WTC11 (cell line): ENCODE data around the gene P3H4. TPM values are rescaled to one million over a fixed set of nuclear protein-coding genes. Genes with fewer than 3 reads are reported as not detected.

Experiments
- ATAC-seq: fragments of 200-7000 bp; cut with Tn5 transposase; 2 replicates; pipeline ENCODE4 v1.10.0; 2021; ENCODE audit warnings: mild to moderate bottlenecking, moderate library complexity
- CTCF ChIA-PET: fragments of 300-600 bp; sonication (Branson Sonifier 250); formaldehyde crosslinking; loops from one replicate; lab custom pipeline; 2021; ENCODE audit warnings: antibody characterized with exemption; lab: Charles Lee
- POLR2A ChIA-PET: fragments of 350-600 bp; sonication (Branson Sonifier 250); formaldehyde crosslinking; loops from one replicate; lab custom pipeline; 2021; ENCODE audit warnings: antibody characterized with exemption; lab: Charles Lee
- DNase-seq: peaks from one replicate; pipeline ENCODE4 v3.0.0; 2021; ENCODE audit warnings: low spot score
- H3K27ac Mint-ChIP-seq: 2 replicates; pipeline ENCODE4 v1.8.0; 2021; ENCODE audit warnings: mixed read lengths
- H3K27me3 Mint-ChIP-seq: 2 replicates; pipeline ENCODE4 v1.8.0; 2021; ENCODE audit warnings: low read depth, mild to moderate bottlenecking, moderate library complexity, mixed read lengths
- H3K36me3 Mint-ChIP-seq: 2 replicates; pipeline ENCODE4 v1.8.0; 2021; ENCODE audit warnings: mixed read lengths
- H3K4me1 Mint-ChIP-seq: 2 replicates; pipeline ENCODE4 v1.8.0; 2022; ENCODE audit warnings: mixed read lengths
- H3K4me3 Mint-ChIP-seq: 2 replicates; pipeline ENCODE4 v1.8.0; 2021; ENCODE audit warnings: mild to moderate bottlenecking, moderate library complexity, mixed read lengths
- H3K9me3 Mint-ChIP-seq: 2 replicates; pipeline ENCODE4 v1.8.0; 2021; ENCODE audit warnings: mixed read lengths
- ETV6 ChIP-seq: sonication (generic); formaldehyde crosslinking; IDR thresholded peaks from 2 replicates; pipeline ENCODE4 v1.8.1; 2022; ENCODE audit warnings: mild to moderate bottlenecking, missing genetic modification reagents
- FOXK1 ChIP-seq: sonication (generic); formaldehyde crosslinking; IDR thresholded peaks from 2 replicates; pipeline ENCODE4 v1.8.0; 2022; ENCODE audit warnings: mild to moderate bottlenecking, moderate library complexity, missing genetic modification reagents
- GRHL2 ChIP-seq: fragments of 250-450 bp; sonication (Bioruptor Pico); IDR thresholded peaks from 2 replicates; pipeline ENCODE4 v1.8.0; 2022; ENCODE audit warnings: mild to moderate bottlenecking, moderate library complexity; ENCODE audit not compliant: insufficient replicate concordance, severe bottlenecking
- MXD4 ChIP-seq: fragments of 250-450 bp; sonication (Bioruptor Pico); IDR thresholded peaks from 2 replicates; pipeline ENCODE4 v1.8.0; 2021; ENCODE audit warnings: mild to moderate bottlenecking, moderate library complexity, borderline replicate concordance
- NFATC4 ChIP-seq: fragments of 250-450 bp; sonication (Bioruptor Pico); IDR thresholded peaks from 2 replicates; pipeline ENCODE4 v1.9.0; 2021; ENCODE audit warnings: mild to moderate bottlenecking
- PRRX2 ChIP-seq: fragments of 250-450 bp; sonication (Bioruptor Pico); IDR thresholded peaks from 2 replicates; pipeline ENCODE4 v1.8.0; 2021; ENCODE audit warnings: mild to moderate bottlenecking
- SMAD3 ChIP-seq: sonication (generic); formaldehyde crosslinking; IDR thresholded peaks from 2 replicates; pipeline ENCODE4 v1.8.0; 2022; ENCODE audit warnings: missing genetic modification reagents, mild to moderate bottlenecking, borderline replicate concordance
- SP1 ChIP-seq: sonication (generic); formaldehyde crosslinking; conservative IDR thresholded peaks from 2 replicates; pipeline ENCODE4 v1.8.1; 2022; ENCODE audit warnings: missing genetic modification reagents
- ZBTB21 ChIP-seq: sonication (generic); formaldehyde crosslinking; IDR thresholded peaks from 2 replicates; pipeline ENCODE4 v1.8.1; 2023; ENCODE audit warnings: mild to moderate bottlenecking, missing genetic modification reagents, borderline replicate concordance
- ZNF232 ChIP-seq: sonication (generic); formaldehyde crosslinking; IDR thresholded peaks from 2 replicates; pipeline ENCODE4 v1.8.0; 2022; ENCODE audit warnings: mild to moderate bottlenecking, missing genetic modification reagents
- ZNF317 ChIP-seq: sonication (generic); formaldehyde crosslinking; IDR thresholded peaks from 2 replicates; pipeline ENCODE4 v1.8.1; 2023; ENCODE audit warnings: low read depth, mild to moderate bottlenecking, moderate library complexity, missing genetic modification reagents, borderline replicate concordance
- total RNA-seq: library from RNA; stranded (reverse); gene quantifications from 3 replicates; pipeline ENCODE4 v1.2.3, GENCODE V29; 2021
- TF ChIP-seq, protein P1 (sequence below): sonication (generic); formaldehyde crosslinking; conservative IDR thresholded peaks from 2 replicates; pipeline ENCODE4 v1.8.1; 2022; ENCODE audit warnings: mild to moderate bottlenecking, missing genetic modification reagents
- TF ChIP-seq, protein P2 (sequence below): fragments of 250-450 bp; sonication (Bioruptor Pico); IDR thresholded peaks from 2 replicates; pipeline ENCODE4 v1.8.0; 2021; ENCODE audit warnings: mild to moderate bottlenecking
- TF ChIP-seq, protein P3 (sequence below): sonication (generic); formaldehyde crosslinking; IDR thresholded peaks from 2 replicates; pipeline ENCODE4 v1.8.1; 2022; ENCODE audit warnings: low read depth, missing genetic modification reagents, borderline replicate concordance
- TF ChIP-seq, protein P4 (sequence below): fragments of 200-600 bp; IDR thresholded peaks from 2 replicates; pipeline ENCODE4 v1.8.0; 2022; ENCODE audit warnings: antibody characterized with exemption
- TF ChIP-seq, protein P5 (sequence below): sonication (generic); formaldehyde crosslinking; IDR thresholded peaks from 2 replicates; pipeline ENCODE4 v1.8.1; 2023; ENCODE audit warnings: mild to moderate bottlenecking, missing genetic modification reagents
- TF ChIP-seq, protein P6 (sequence below): sonication (generic); formaldehyde crosslinking; IDR thresholded peaks from 2 replicates; pipeline ENCODE4 v1.8.1; 2023; ENCODE audit warnings: mild to moderate bottlenecking, missing genetic modification reagents, moderate library complexity
- TF ChIP-seq, protein P7 (sequence below): sonication (generic); formaldehyde crosslinking; IDR thresholded peaks from 2 replicates; pipeline ENCODE4 v1.8.0; 2022; ENCODE audit warnings: mild to moderate bottlenecking, missing genetic modification reagents
- TF ChIP-seq, protein P8 (sequence below): sonication (generic); formaldehyde crosslinking; IDR thresholded peaks from 2 replicates; pipeline ENCODE4 v1.8.0; 2022; ENCODE audit warnings: mild to moderate bottlenecking, missing genetic modification reagents
- TF ChIP-seq, protein P9 (sequence below): sonication (generic); formaldehyde crosslinking; IDR thresholded peaks from 2 replicates; pipeline ENCODE4 v1.8.0; 2022; ENCODE audit warnings: mild to moderate bottlenecking, missing genetic modification reagents
- TF ChIP-seq, protein P10 (sequence below): sonication (generic); formaldehyde crosslinking; IDR thresholded peaks from 2 replicates; pipeline ENCODE4 v1.8.0; 2023; ENCODE audit warnings: missing genetic modification reagents, mild to moderate bottlenecking, borderline replicate concordance

P3H4 gene
- total RNA-seq, 1 experiment from 2014 or later = 32.1 TPM

DNA sequence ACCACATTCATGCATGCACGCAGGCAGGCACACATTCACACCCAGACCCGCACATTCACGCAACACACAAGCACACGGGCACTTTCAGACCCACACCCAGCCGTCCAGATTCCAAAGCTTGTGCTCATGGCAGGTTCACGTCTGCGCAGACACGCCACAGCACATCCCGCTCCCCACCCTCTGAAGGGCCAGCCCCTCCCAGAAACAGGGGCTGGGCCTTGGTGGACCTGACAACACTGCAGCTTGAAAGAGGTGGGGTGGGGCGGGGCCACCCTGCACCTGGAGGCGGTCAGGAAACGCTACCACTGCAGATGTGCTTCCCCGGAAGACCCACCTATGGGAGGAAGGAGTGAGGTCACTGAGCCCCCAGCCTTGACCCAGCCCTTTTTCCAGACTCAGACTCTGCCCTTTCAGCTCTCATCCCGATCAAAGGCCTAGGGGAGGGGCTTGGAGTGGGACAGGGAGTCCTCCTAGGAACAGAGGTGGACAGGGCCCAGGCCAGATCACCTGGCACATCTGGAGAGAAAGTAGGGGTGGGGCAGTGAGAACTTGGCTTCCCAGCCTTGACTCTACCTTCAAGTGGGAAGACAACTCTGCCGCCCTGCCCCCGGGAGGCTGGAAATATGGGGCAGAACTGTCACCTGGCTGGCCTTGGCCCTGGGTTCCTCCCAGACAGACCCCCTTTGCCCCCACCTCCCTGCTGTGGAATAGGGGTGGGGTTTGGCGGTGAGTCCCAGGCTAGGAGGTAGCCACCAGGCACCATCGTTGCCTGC is 11.0 kb downstream of the P3H4 start:
- peak overlapping the region; percentile 97 for H3K27ac Mint-ChIP-seq
- H3K36me3 Mint-ChIP-seq = peaks cover 12% of the 10 kb centered on the region
- ChIA-PET POLR2A (interaction anchor here (0.6 to 9.9 kb wide), 11 partner anchors 10 to 1517 kb away, joined by 3 to 142 read pairs (median 4); partner anchors contain the start of genes JUP and P3H4), CTCF (interaction anchor here (0.5 to 10.1 kb wide), 35 partner anchors 8 to 883 kb away, joined by 3 to 252 read pairs (median 4); partner anchors contain the start of genes FKBP10, HAP1, JUP and ODAD4)
- DNase-seq (peak; percentile 91), ATAC-seq (peak; percentile 90)
- H3K9me3 Mint-ChIP-seq = no peaks in the 10 kb centered on the region
- peaks cover 6% of the 10 kb centered on the region for H3K27me3 Mint-ChIP-seq
- H3K4me3 Mint-ChIP-seq = peak overlapping the region; percentile 66
- peaks cover 30% of the 10 kb centered on the region for H3K4me1 Mint-ChIP-seq
- TF ChIP-seq ETV6 (CRISPR knock-in tag) = peak; percentile 88; the same call in 1 of the 2 replicates
- TF ChIP-seq SMAD3 (CRISPR knock-in tag) = peak; percentile 7; the same call in 1 of the 2 replicates
- TF ChIP-seq, protein P1, sequence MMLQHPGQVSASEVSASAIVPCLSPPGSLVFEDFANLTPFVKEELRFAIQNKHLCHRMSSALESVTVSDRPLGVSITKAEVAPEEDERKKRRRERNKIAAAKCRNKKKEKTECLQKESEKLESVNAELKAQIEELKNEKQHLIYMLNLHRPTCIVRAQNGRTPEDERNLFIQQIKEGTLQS = no peak
- TF ChIP-seq GRHL2 (CRISPR knock-in tag) = no peak
- no peak for TF ChIP-seq ZNF232 (CRISPR knock-in tag)
- TF ChIP-seq, protein P2, sequence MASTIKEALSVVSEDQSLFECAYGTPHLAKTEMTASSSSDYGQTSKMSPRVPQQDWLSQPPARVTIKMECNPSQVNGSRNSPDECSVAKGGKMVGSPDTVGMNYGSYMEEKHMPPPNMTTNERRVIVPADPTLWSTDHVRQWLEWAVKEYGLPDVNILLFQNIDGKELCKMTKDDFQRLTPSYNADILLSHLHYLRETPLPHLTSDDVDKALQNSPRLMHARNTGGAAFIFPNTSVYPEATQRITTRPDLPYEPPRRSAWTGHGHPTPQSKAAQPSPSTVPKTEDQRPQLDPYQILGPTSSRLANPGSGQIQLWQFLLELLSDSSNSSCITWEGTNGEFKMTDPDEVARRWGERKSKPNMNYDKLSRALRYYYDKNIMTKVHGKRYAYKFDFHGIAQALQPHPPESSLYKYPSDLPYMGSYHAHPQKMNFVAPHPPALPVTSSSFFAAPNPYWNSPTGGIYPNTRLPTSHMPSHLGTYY (CRISPR knock-in tag) = no peak
- TF ChIP-seq, protein P3, sequence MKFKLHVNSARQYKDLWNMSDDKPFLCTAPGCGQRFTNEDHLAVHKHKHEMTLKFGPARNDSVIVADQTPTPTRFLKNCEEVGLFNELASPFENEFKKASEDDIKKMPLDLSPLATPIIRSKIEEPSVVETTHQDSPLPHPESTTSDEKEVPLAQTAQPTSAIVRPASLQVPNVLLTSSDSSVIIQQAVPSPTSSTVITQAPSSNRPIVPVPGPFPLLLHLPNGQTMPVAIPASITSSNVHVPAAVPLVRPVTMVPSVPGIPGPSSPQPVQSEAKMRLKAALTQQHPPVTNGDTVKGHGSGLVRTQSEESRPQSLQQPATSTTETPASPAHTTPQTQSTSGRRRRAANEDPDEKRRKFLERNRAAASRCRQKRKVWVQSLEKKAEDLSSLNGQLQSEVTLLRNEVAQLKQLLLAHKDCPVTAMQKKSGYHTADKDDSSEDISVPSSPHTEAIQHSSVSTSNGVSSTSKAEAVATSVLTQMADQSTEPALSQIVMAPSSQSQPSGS (CRISPR knock-in tag) = no peak
- TF ChIP-seq, protein P4, sequence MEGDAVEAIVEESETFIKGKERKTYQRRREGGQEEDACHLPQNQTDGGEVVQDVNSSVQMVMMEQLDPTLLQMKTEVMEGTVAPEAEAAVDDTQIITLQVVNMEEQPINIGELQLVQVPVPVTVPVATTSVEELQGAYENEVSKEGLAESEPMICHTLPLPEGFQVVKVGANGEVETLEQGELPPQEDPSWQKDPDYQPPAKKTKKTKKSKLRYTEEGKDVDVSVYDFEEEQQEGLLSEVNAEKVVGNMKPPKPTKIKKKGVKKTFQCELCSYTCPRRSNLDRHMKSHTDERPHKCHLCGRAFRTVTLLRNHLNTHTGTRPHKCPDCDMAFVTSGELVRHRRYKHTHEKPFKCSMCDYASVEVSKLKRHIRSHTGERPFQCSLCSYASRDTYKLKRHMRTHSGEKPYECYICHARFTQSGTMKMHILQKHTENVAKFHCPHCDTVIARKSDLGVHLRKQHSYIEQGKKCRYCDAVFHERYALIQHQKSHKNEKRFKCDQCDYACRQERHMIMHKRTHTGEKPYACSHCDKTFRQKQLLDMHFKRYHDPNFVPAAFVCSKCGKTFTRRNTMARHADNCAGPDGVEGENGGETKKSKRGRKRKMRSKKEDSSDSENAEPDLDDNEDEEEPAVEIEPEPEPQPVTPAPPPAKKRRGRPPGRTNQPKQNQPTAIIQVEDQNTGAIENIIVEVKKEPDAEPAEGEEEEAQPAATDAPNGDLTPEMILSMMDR = no peak
- TF ChIP-seq, protein P5, sequence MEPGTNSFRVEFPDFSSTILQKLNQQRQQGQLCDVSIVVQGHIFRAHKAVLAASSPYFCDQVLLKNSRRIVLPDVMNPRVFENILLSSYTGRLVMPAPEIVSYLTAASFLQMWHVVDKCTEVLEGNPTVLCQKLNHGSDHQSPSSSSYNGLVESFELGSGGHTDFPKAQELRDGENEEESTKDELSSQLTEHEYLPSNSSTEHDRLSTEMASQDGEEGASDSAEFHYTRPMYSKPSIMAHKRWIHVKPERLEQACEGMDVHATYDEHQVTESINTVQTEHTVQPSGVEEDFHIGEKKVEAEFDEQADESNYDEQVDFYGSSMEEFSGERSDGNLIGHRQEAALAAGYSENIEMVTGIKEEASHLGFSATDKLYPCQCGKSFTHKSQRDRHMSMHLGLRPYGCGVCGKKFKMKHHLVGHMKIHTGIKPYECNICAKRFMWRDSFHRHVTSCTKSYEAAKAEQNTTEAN (CRISPR knock-in tag) = no peak
- TF ChIP-seq, protein P6, sequence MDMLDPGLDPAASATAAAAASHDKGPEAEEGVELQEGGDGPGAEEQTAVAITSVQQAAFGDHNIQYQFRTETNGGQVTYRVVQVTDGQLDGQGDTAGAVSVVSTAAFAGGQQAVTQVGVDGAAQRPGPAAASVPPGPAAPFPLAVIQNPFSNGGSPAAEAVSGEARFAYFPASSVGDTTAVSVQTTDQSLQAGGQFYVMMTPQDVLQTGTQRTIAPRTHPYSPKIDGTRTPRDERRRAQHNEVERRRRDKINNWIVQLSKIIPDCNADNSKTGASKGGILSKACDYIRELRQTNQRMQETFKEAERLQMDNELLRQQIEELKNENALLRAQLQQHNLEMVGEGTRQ (CRISPR knock-in tag) = no peak
- no peak; the same call in 1 of the 2 replicates for TF ChIP-seq ZBTB21 (CRISPR knock-in tag)
- peak; percentile 51; the same call in 1 of the 2 replicates for TF ChIP-seq FOXK1 (CRISPR knock-in tag)
- TF ChIP-seq PRRX2 (CRISPR knock-in tag) = no peak
- TF ChIP-seq NFATC4 = no peak
- TF ChIP-seq, protein P7, sequence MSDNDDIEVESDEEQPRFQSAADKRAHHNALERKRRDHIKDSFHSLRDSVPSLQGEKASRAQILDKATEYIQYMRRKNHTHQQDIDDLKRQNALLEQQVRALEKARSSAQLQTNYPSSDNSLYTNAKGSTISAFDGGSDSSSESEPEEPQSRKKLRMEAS (CRISPR knock-in tag) = peak; percentile 54; the same call in 1 of the 2 replicates
- TF ChIP-seq, protein P8, sequence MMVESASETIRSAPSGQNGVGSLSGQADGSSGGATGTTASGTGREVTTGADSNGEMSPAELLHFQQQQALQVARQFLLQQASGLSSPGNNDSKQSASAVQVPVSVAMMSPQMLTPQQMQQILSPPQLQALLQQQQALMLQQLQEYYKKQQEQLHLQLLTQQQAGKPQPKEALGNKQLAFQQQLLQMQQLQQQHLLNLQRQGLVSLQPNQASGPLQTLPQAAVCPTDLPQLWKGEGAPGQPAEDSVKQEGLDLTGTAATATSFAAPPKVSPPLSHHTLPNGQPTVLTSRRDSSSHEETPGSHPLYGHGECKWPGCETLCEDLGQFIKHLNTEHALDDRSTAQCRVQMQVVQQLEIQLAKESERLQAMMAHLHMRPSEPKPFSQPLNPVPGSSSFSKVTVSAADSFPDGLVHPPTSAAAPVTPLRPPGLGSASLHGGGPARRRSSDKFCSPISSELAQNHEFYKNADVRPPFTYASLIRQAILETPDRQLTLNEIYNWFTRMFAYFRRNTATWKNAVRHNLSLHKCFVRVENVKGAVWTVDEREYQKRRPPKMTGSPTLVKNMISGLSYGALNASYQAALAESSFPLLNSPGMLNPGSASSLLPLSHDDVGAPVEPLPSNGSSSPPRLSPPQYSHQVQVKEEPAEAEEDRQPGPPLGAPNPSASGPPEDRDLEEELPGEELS (CRISPR knock-in tag) = peak; percentile 43; the same call in 1 of the 2 replicates
- TF ChIP-seq, protein P9, sequence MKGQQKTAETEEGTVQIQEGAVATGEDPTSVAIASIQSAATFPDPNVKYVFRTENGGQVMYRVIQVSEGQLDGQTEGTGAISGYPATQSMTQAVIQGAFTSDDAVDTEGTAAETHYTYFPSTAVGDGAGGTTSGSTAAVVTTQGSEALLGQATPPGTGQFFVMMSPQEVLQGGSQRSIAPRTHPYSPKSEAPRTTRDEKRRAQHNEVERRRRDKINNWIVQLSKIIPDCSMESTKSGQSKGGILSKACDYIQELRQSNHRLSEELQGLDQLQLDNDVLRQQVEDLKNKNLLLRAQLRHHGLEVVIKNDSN = no peak
- peak; percentile 76 for TF ChIP-seq SP1 (CRISPR knock-in tag)
- no peak for TF ChIP-seq MXD4 (CRISPR knock-in tag)
- TF ChIP-seq ZNF317 (CRISPR knock-in tag) = no peak
- TF ChIP-seq, protein P10, sequence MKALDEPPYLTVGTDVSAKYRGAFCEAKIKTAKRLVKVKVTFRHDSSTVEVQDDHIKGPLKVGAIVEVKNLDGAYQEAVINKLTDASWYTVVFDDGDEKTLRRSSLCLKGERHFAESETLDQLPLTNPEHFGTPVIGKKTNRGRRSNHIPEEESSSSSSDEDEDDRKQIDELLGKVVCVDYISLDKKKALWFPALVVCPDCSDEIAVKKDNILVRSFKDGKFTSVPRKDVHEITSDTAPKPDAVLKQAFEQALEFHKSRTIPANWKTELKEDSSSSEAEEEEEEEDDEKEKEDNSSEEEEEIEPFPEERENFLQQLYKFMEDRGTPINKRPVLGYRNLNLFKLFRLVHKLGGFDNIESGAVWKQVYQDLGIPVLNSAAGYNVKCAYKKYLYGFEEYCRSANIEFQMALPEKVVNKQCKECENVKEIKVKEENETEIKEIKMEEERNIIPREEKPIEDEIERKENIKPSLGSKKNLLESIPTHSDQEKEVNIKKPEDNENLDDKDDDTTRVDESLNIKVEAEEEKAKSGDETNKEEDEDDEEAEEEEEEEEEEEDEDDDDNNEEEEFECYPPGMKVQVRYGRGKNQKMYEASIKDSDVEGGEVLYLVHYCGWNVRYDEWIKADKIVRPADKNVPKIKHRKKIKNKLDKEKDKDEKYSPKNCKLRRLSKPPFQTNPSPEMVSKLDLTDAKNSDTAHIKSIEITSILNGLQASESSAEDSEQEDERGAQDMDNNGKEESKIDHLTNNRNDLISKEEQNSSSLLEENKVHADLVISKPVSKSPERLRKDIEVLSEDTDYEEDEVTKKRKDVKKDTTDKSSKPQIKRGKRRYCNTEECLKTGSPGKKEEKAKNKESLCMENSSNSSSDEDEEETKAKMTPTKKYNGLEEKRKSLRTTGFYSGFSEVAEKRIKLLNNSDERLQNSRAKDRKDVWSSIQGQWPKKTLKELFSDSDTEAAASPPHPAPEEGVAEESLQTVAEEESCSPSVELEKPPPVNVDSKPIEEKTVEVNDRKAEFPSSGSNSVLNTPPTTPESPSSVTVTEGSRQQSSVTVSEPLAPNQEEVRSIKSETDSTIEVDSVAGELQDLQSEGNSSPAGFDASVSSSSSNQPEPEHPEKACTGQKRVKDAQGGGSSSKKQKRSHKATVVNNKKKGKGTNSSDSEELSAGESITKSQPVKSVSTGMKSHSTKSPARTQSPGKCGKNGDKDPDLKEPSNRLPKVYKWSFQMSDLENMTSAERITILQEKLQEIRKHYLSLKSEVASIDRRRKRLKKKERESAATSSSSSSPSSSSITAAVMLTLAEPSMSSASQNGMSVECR (CRISPR knock-in tag) = no peak
